ENCODE measurements around the gene IL17REL. TPM values are rescaled to one million over a fixed set of nuclear protein-coding genes. Genes with fewer than 3 reads are reported as not detected.
"Not testable (repeated sequence)": the region's sequence is repeated elsewhere in the genome, so short reads cannot be mapped to it uniquely, and the experiment has no call there.

Gene IL17REL
- total and polyA plus RNA-seq, 4 donors = 0.22 to 0.96 (median 0.38) TPM

GRCh38 chr22:49946612-49947295 is 65.8 kb downstream of the IL17REL start:
- no peak for DNase-seq (ENCODE audit: low read depth in 4 of 6, low spot score in 6 of 6)
- Histone ChIP-seq H3K27ac (ENCODE audit: low read depth, low read length) (no peak overlapping the region), H3K27me3 (ENCODE audit: control insufficient read depth, insufficient read depth, low read length) (no peaks in the 10 kb centered on the region), H3K36me3 (ENCODE audit: control insufficient read depth, insufficient read depth, low read length) (no peaks in the 10 kb centered on the region), H3K4me3 (ENCODE audit: low read depth, low read length) (no peak overlapping the region), H3K9me3 (ENCODE audit: control insufficient read depth, insufficient read depth, low read length) (no peaks in the 10 kb centered on the region), H3K4me1 (ENCODE audit: control insufficient read depth, insufficient read depth, low read length) (peaks cover 18% of the 10 kb centered on the region)
- 51% methylated on average over 17 of the region's 17 CpGs for WGBS (ENCODE audit: insufficient coverage)

- peaks cover 13% of the 10 kb centered on the region for H3K4me1 ChIP-seq (ENCODE audit: control insufficient read depth, insufficient read depth, low read length)
- WGBS (ENCODE audit: insufficient coverage) = 71% methylated on average over 5 of the region's 17 CpGs
- not testable (repeated sequence) for H3K9me3 ChIP-seq (ENCODE audit: control insufficient read depth, insufficient read depth, low read length); H3K27me3 ChIP-seq (ENCODE audit: control insufficient read depth, insufficient read depth, low read length); H3K27ac ChIP-seq (ENCODE audit: low read depth, low read length); H3K4me3 ChIP-seq (ENCODE audit: low read depth, low read length); H3K36me3 ChIP-seq (ENCODE audit: control insufficient read depth, insufficient read depth, low read length); DNase-seq (ENCODE audit: low read depth in 4 of 6, low spot score in 6 of 6)
These were observed 67.3 kb downstream of the IL17REL start for GRCh38 chr22:49945042-49945794.

Small RNAs within 50 kb of the gene (small RNA-seq; reads per million reads assigned to genes)
- gene MIR6821 (ENCODE audit: low replicate concordance) = 0.06 reads per million

Other genes starting within 250 kb of the IL17REL start
- 10 to 100 TPM; 25.7 to 28.3 TPM for gene BRD1, start 184.9 kb downstream of the IL17REL start, total RNA-seq
- gene BRD1, start 184.9 kb downstream of the IL17REL start, polyA plus RNA-seq (ENCODE audit: insufficient read length in 2 of 2) = 10 to 100 TPM; 35.6 to 43.2 TPM
- gene ZBED4, start 158.9 kb downstream of the IL17REL start, total RNA-seq = 1 to 10 TPM; 8.5 to 9.0 TPM
- 10 to 100 TPM; 14.7 to 15.6 TPM for gene ZBED4, start 158.9 kb downstream of the IL17REL start, polyA plus RNA-seq (ENCODE audit: insufficient read length in 2 of 2)
- gene ALG12, start 94.3 kb downstream of the IL17REL start, total RNA-seq = 10 to 100 TPM; 13.3 to 14.4 TPM
- gene ALG12, start 94.3 kb downstream of the IL17REL start, polyA plus RNA-seq (ENCODE audit: insufficient read length in 2 of 2) = 10 to 100 TPM; 23.8 to 27.4 TPM
- gene CRELD2, start 94.1 kb downstream of the IL17REL start, total RNA-seq = 10 to 100 TPM; 21.5 to 43.3 TPM
- gene CRELD2, start 94.1 kb downstream of the IL17REL start, polyA plus RNA-seq (ENCODE audit: insufficient read length in 2 of 2) = 10 to 100 TPM; 44.9 to 61.3 TPM
- gene PIM3, start 52.0 kb downstream of the IL17REL start, total RNA-seq = 10 to 100 TPM; 12.9 to 18.5 TPM
- 10 to 100 TPM; 27.8 to 27.9 TPM for gene PIM3, start 52.0 kb downstream of the IL17REL start, polyA plus RNA-seq (ENCODE audit: insufficient read length in 2 of 2)
- not detected for gene TTLL8, start 45.5 kb upstream of the IL17REL start, total RNA-seq
- not detected for gene TTLL8, start 45.5 kb upstream of the IL17REL start, polyA plus RNA-seq (ENCODE audit: insufficient read length in 2 of 2)
- 10 to 100 TPM; 76.9 to 77.8 TPM for gene MLC1, start 72.7 kb upstream of the IL17REL start, total RNA-seq
- gene MLC1, start 72.7 kb upstream of the IL17REL start, polyA plus RNA-seq (ENCODE audit: insufficient read length in 2 of 2) = 100 to 1,000 TPM; 234 to 353 TPM
- 1 to 10 TPM; 3.3 to 3.7 TPM for gene MOV10L1, start 77.2 kb upstream of the IL17REL start, total RNA-seq
- gene MOV10L1, start 77.2 kb upstream of the IL17REL start, polyA plus RNA-seq (ENCODE audit: insufficient read length in 2 of 2) = 1 to 10 TPM; 1.9 to 4.9 TPM
- 1 to 10 TPM; 2.1 to 3.3 TPM for gene PANX2, start 158.0 kb upstream of the IL17REL start, total RNA-seq
- gene PANX2, start 158.0 kb upstream of the IL17REL start, polyA plus RNA-seq (ENCODE audit: insufficient read length in 2 of 2) = 10 to 100 TPM; 18.3 to 21.6 TPM
- 10 to 100 TPM in 1 of 2 donors, 1 to 10 TPM in 1; 5.4 to 13.0 TPM for gene TRABD, start 173.1 kb upstream of the IL17REL start, total RNA-seq
- gene TRABD, start 173.1 kb upstream of the IL17REL start, polyA plus RNA-seq (ENCODE audit: insufficient read length in 2 of 2) = 10 to 100 TPM; 30.3 to 34.7 TPM
- 10 to 100 TPM in 1 of 2 donors, 1 to 10 TPM in 1; 7.6 to 22.2 TPM for gene SELENOO, start 188.2 kb upstream of the IL17REL start, total RNA-seq
- 10 to 100 TPM; 29.1 to 41.2 TPM for gene SELENOO, start 188.2 kb upstream of the IL17REL start, polyA plus RNA-seq (ENCODE audit: insufficient read length in 2 of 2)
- gene TUBGCP6, start 232.3 kb upstream of the IL17REL start, total RNA-seq = 10 to 100 TPM; 23.0 to 44.2 TPM
- gene TUBGCP6, start 232.3 kb upstream of the IL17REL start, polyA plus RNA-seq (ENCODE audit: insufficient read length in 2 of 2) = 10 to 100 TPM; 57.8 to 68.3 TPM
- 10 to 100 TPM; 16.2 to 18.5 TPM for gene HDAC10, start 238.5 kb upstream of the IL17REL start, total RNA-seq
- 10 to 100 TPM; 55.9 to 74.3 TPM for gene HDAC10, start 238.5 kb upstream of the IL17REL start, polyA plus RNA-seq (ENCODE audit: insufficient read length in 2 of 2)
- gene MAPK12, start 248.9 kb upstream of the IL17REL start, total RNA-seq = 10 to 100 TPM; 13.2 to 20.8 TPM
- 10 to 100 TPM; 29.9 to 57.6 TPM for gene MAPK12, start 248.9 kb upstream of the IL17REL start, polyA plus RNA-seq (ENCODE audit: insufficient read length in 2 of 2)

Data from spinal cord (tissue), 10 donors.